GM21825 (cell line): ENCODE measurements around the gene SPOP.
"Not testable (repeated sequence)": the region's sequence is repeated elsewhere in the genome, so short reads cannot be mapped to it uniquely, and the experiment has no call there.

Source experiments
- ATAC-seq: cut with Tn5 transposase; IDR thresholded peaks from one replicate; pipeline ENCODE4 v1.9.1; 2021; ENCODE audit warnings: mild to moderate bottlenecking, moderate library complexity; ENCODE audit not compliant: unreplicated experiment

The SPOP gene

DNA sequence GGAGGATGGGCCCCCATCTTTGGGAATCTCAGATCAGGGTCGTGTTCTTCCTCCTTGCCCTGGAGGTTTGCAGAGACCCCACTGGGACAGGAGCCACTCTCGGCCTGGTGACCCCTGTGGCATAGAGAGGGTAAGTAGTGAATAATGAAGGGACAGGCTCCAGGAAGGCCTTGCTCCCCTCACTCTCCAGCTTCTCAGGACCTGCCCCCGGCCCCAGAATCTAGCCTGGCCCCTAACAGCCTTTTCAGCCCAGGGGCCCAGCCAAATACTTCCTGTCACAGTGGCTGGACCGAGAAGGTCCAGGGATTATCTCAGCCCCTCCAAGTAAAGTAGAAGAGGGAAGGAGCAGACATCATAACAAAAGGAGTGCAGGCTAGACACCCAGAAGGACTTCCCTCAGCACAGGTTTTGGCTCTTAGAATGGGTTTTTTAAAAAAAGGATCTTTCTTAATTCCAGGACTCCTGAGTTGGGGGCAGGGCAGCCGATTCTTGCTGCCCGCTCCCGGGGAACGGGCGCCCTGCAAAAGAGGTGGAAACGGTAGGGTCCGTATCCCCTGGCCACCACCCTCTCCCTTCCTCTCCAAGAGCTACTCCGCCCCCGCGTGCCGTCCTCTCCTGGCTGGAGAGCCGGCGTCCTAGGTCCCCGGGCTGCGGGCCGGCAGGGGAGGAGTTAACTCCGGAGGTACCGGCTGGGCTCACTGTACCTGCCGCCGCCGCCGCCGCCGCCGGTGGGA is 102.8 kb downstream of the SPOP start:
- ATAC-seq = no peak

DNA sequence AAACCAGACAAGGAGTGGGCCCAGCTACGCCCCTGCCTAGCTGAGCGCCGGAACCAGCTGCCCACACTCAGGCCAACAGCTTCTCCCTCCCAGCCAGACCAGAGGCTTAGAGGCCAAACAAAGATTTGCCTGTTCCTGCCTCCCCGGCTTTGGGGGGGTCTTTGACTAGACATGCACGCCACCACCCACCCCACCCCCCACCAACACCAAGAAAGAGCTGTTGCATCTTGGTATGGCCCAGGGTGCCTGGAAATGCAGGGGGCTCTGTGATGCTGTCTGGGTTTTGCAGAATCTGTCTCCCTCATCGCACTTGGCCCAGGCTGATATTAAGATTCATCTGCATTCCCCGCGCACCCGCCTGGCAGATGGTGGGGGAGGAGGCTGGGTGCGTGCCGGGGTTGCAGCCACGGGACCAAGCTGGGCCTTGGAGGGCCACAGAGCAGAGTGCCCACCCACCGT is 103.5 kb downstream of the SPOP start:
- ATAC-seq = no peak

DNA sequence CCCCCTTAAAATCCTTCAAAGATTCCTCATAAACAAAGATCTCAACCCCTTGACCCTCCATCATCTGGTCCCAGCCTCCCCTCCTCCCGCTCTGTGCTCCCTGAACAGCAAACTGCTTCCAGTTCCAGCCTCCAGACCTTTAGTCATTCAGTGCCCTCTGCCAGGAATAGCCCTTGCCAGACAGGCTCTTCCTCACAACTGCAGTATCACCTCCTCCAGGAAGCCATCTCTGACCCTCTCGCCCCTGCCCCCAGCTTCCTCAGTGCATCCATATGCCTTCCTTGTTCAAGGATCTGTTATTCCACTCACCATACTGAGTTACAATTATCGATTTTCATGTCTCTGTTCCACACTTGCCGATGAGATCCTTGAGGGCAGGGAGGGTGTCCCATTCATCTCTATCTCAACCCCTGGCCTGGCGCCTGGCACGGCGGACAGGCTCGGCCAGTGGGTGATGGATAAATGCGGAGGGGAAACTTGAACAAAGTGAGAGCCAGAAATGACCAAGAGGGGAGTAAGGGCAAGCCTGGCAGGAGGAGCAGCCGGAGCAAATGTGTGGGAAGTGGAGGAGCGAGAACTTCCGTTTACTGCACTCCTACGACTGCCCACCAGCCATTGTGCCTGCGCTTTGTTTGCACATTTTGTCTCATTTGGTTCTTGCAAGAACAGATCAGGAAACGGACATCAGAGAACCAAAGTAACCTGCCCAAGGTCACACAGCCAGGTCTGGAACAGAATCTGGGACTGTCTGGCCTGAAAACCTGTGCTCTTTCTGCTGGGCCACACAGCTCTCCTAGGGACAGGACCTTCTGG is 104.2 kb downstream of the SPOP start:
- no peak for ATAC-seq

DNA sequence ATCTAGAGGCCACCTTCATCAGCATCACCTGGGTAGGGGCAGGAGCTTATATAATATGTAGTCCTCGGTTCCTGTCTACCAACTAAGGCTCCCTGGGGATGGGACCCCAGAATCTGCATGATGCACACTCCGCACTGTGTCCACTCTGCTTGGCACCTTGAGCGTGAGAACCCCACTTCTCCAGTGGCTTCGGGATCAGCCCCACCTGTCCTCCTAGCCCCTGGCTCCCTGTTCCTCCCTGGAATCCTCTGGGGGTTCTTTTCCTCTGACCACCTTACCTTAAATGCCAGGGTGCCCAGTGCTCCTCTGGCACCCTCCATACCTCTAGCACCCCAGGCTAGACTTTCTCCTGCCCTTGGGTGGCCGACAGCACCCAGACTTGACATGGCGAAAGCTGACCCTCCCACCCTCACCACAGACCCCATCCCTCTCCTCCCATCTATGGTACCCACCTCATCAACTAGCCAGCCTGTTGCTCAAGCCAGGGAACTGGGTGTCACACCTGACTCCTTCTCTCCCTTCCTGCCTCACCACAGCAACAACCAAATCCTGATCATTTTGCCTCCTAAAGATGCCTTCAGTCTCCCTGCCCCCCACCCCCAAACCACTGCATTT is 105.0 kb downstream of the SPOP start:
- no peak for ATAC-seq

DNA sequence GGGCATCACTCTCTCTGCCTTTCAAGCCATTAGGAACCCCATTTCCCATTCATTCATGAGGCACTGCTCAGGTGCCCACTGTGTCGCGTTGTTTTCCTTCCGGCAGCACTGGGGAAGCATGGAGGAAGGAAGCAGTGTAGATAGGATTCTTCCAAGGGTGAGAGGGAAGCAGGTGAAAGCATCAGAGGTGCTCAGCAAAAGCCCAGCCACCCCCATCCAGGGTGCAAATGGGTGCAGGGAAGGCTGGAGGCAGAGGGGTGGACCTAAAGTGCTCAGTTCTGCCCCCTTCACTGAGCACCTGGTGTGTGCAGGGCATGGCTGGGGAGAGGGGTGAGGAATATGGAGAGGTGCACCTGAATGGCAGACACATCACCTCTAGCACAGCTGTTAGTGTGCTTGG is 105.7 kb downstream of the SPOP start:
- no peak for ATAC-seq

DNA sequence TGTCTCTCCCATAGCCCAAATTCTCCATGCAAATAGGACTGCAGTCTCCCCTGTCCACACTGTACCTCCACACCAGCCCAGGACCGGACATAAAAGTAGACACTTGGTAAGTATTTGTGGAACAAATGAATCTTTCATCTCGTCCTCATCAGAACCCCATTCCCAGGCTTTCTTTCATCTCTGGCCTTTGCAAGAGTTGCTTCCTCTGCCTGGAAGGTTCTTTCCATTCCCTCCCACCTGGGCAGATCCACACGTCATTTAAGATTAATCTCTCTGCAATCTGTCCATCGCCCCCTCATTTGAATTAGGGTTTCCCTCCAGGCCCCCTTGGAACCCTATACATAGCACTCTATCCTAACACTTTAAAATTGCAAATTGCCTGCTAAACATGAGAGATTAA is 106.1 kb downstream of the SPOP start:
- ATAC-seq = no peak

DNA sequence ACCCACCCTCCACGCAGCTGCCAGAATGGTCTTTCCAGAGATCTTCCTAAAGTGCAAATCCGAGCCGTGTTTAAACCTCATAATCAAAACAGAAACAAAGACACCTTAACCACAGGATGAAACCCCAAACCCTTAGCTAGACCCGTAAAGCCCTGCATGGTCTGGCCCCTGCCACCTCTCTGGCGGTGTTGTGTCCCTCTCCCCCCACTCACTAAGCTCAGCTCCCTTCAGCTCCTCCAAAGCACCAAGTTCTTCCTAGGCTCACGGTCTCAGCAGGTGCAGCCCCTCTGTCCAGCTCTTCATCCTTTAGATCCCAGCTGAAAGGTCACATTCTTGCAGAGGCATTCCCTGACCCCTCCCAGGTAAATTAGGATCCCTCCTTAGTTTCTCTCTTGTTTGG is 106.6 kb downstream of the SPOP start:
- ATAC-seq = no peak

DNA sequence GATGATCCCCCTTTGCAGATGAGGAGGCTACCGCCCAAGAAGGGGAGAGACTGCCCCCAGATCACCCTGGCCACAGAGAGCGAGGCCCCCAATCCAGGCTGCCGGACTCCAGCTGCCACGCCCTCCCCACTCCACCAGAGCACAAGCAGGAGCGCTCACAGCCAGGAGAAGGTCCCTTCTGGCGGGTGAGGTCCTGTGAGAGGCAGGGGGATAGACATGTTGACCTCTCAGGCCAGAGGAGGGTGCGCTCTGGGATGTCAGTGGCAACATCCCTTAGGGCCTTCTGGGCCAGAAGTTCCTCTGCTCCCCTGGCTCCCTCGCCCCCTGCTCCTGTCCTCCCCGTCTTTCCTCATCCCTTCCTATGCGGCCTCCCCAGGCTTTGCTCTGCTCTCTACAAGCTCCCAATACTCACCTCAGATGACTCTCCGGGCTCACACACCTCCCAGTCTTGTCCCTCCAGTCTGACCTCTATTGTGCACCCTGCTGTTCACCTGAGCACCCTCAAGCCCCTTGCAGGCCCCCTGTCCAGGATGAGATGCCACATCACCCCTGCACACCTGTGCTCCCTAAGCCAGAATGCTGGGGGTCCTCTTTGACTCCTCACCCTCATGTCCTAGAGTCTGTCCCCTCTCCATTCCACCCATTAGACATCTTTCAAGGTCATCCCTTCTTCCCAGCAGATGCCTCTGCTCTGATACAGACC is 107.2 kb downstream of the SPOP start:
- ATAC-seq = no peak

DNA sequence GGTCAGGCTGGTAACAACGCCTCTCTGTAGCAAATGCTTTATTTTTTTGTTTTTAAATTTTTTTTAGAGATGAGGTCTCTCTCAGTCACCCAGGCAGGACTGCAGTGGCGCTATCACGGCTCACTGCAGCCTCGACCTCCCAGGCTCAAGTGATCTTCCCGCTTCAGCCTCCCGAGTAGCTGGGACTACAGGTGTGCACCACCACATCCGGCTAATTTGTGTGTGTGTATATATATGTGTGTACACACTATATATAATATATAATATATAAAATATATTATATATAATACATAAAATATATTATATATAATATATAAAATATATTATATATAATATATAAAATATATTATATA is 109.2 kb downstream of the SPOP start:
- ATAC-seq = not testable (repeated sequence)

DNA sequence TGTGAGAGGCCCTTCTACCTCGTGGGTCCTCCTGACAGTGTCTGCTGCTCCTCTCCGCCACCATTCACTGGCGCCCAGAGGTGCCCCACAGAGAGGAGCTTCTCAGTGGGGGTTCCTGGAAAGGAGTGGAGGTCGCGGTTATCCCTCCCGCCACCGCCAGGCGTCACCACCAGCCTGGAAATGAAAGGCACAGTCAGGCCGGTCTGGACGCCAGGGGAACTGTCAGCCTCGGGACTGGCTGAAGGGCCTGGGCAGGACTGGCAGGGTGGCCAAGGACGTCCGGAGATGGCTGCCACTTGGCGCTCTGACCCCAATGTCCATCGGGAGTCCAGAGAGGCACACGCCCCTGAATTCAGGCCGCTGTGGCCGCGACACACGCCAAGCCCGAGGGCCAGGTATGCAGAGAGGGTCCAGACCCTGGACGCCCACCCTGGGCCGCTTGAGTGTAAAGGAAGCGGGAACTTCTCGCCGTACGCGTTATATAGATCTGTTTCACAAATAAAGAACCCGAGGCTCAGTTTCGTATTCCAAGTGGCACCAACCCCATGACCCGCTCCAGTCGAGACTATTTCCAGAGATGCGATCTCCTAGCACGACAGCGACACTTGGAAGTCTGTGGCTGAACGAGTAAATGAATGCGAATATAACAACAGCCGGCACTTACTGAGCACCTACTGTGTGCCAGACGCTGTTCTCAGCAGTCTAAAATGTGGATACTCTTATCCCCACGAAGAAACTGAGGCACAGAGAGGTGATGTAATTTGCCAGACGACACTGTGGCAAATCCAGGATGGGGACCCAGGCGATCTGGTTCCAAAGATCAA is 109.8 kb downstream of the SPOP start:
- peak; percentile 43 for ATAC-seq

DNA sequence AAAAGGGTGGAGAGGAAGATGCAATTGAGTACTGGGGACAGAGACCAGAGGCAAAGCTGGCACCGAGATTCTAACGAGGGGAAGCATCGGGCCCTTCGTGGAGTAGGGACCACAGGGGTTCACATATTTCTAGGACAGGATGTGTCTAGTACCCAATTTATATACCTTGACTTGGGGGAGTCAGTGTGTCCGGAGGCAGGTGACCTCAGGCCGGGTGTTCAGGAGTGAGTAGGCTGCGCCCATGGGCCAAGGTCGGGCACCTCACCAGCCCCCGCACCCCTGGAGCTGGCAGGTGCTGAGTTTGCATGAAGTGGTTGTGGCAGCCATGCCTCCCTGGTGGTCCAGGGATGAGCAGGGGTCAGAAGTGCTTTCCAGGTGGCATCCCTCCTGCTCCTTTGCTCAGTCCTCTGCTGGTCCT is 110.8 kb downstream of the SPOP start:
- no peak for ATAC-seq

DNA sequence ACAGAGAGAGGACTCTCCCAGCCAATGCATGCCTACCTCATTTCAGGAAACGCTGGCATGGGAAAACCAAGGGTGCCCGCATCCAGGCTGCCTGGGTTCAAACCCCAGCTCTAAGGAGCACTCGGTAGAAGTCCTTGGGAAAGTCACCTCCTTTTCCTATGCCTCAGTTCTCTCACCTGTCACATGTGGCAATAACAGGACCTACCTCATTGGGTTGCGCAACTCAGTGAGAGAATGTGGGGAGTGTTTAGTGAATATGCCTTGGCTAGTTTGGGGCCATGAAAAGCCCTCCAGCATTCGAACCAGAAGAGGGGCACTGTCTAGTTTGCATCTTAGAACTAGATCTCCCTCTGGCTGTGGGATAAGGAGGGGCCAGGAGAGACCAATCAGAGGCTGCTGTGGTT is 111.2 kb downstream of the SPOP start:
- ATAC-seq = no peak

DNA sequence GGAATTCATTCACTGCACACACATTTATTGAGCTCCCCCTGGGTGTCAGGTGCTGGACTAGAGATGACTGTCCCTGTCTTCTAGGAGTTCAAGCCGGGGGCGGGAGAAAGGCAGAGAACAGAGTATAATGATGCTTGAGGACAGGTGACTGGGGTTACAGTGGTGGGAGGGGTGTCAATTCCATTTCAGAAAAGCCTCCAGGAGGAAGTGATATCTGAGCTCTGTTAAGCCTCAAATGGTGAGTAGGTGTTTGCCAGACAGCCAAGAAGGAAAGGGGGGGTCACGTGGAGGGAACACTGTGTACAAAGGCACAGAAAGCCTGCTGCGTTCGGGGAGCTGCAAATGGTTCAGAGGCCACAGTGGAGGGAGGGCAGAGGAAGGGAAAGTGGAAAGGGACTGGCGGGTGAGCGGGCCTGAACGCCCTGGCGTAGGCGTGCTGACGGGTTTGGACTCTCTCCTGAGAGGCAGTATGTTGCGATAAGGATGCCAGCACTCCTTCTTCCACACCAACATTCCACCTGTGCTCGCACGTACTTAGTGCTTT is 111.9 kb downstream of the SPOP start:
- ATAC-seq = no peak

DNA sequence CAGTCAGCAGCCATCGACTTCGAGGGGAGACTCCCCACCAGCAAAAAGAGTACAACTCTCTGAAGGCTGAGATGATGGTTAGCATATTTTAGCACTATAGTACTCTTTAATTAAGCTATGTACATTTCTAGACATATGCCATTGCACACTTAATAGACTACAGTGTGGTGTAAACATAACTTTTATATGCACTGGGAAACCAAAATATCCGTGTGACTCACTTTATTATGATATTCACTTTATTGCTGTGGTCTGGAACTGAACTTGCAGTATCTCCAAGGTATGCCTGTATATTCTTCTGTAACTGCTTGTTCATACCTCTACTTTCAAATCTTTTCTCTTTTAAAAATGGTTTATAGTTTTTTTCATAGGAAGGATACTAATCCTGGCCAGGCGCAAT is 113.3 kb downstream of the SPOP start:
- ATAC-seq = no peak

DNA sequence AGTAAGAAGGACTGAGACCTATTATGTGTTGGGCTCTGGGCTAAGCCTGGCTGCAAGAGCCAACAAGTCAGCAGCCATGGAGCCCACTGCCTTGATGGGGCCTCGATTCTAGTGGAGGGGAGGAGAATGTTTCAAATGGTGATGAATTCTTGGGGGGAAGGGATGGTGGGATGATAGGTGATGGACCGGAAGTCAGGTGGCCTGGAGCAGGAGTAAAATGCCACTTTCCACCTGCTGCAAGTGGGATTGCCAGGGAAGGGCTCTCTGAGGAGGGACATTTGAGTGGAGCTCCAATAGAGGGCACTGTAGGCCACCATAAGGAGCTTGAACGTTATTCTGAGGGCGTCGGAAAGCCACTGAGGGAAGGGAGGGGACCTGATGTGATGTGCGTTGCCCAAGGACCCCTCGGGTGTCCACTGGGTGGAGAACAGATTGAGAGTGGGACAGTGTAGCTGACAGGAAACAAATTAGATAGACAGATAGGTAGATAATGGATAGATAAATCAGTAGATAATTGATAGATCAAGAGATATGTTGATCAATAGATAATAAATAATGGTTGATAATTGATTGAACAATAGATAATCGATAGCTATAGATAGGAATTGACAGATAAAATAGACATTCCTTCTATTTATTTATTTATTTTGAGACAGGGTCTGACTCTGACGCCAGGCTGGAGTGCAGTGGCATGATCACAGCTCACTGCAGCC is 120.4 kb downstream of the SPOP start:
- no peak for ATAC-seq

DNA sequence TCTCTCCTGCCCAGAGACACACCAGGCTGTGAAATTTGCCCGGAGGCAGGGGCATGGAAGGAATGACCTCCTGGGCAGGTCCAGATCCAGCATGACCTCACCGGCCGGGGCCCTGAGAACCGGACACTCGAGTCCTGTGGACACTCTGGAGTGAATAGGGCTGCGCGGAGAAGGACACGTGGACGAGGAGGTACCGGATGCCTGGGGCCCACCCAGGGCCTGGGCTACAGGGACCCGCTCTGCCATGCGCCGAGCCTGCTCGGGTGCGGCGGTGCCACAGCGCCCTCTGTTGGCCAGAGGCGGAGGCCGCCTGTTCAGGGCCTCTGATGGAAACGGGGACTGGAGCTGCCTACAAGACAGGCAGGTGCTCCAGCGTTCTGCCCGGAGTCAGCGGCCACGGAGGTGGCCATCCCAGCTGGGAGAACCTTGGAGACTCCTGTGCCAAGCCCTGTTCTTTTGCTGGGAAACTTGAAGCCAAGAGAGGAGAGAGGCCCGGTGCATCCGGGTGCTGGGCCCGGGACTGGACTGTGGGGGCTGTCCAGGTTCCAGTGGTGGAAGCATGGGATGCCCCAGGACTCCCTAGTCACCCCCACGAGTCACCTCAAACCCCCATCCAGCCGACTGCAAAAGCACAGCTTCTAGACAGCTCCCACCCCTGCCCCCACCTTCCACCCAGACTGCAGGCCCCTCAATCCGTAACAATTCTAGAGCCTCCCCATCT is 121.5 kb downstream of the SPOP start:
- no peak for ATAC-seq

DNA sequence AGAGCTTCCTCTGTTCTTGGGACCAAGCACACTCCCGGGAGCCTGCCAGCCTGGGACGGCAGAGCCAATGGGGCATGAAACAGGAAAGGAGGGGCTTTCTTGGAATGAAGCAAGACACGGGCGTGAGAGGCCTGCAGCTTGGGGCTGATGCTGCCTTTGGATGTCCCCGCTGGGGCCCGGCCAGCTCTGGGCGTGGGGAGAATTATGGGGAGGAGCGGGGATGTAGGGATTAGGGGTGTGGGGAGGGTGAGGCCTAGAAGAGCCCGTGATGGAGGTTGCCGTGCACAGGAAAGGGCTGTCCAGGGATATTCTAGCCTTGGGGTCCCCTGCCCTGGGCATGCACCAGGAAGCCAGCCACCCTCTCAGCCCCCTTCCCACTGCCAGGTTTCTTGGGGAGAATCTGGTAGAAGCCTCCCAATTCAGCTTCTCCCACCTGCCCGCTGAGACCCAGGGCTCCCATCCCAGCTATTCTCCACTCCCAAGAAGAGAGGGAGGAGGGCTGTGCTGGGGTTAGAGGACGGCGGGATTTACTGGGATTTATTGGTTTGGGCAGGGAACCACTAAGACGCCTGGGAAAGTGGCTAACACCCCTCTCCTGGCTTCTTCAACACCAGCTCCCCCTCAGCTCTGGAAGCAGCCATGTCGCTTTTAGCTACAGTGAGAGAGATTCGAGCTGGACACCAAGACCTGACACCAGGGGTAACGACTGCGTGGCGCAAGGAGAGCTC is 122.2 kb downstream of the SPOP start:
- ATAC-seq = no peak
